ENCODE data around the gene TUBGCP6.
"Not testable (repeated sequence)": the region's sequence is repeated elsewhere in the genome, so short reads cannot be mapped to it uniquely, and the experiment has no call there.

Gene TUBGCP6

GRCh38 chr22:50207383-50208140 is 37.3 kb downstream of the TUBGCP6 start:
- Histone ChIP-seq H3K27ac (no peak overlapping the region), H3K36me3 (peaks cover 19 to 67% (median 46%) of the 10 kb centered on the region in 3 donors)
- intact Hi-C loops (cut with DNase I; ENCODE audit: low total_unique reads), result loop anchor here (5.0 kb wide), 2 partner anchors 60 to 280 kb away; no protein-coding TSS in a partner anchor

GRCh38 chr22:50206599-50206998 is 38.2 kb downstream of the TUBGCP6 start:
- peak in 1 of 2 experiments; percentile 12 for TF ChIP-seq CTCF (IDR thresholded peaks at IDR 0.05)
- Histone ChIP-seq H3K4me1 (peaks cover 0 to 20% (median 13%) of the 10 kb centered on the region in 4 donors), H3K4me3 (no peak overlapping the region), H3K9me3 (no peaks in the 10 kb centered on the region), H3K36me3 (peaks cover 10 to 58% (median 41%) of the 10 kb centered on the region in 3 donors), H3K27ac (no peak overlapping the region), H3K27me3 (no peaks in the 10 kb centered on the region)
- no peak for DNase-seq
- intact Hi-C loops (cut with DNase I; ENCODE audit: low total_unique reads), result loop anchor here (5.0 kb wide), 2 partner anchors 59 to 279 kb away; no protein-coding TSS in a partner anchor

More at GRCh38 chr22:50207383-50208140, 37.3 kb downstream of the TUBGCP6 start:
- no peak for TF ChIP-seq CTCF (IDR thresholded peaks at IDR 0.05)
- Histone ChIP-seq H3K9me3 (no peaks in the 10 kb centered on the region), H3K4me1 (peaks cover 0 to 10% (median 6%) of the 10 kb centered on the region in 4 donors), H3K27me3 (no peaks in the 10 kb centered on the region), H3K4me3 (no peak overlapping the region)
- no peak for DNase-seq

- no peak overlapping the region for H3K27ac ChIP-seq
- no peaks in the 10 kb centered on the region for H3K27me3 ChIP-seq
- H3K9me3 ChIP-seq, result no peaks in the 10 kb centered on the region
- H3K4me1 ChIP-seq, result peaks cover 0 to 22% (median 15%) of the 10 kb centered on the region in 4 donors
- peaks cover 4 to 52% (median 38%) of the 10 kb centered on the region in 3 donors for H3K36me3 ChIP-seq
- no peak overlapping the region for H3K4me3 ChIP-seq
- no peak for DNase-seq
- TF ChIP-seq CTCF (IDR thresholded peaks at IDR 0.05), result no peak
- intact Hi-C loops (cut with DNase I; ENCODE audit: low total_unique reads), result loop anchor here (5.0 kb wide), 2 partner anchors 59 to 279 kb away; no protein-coding TSS in a partner anchor
Measured at GRCh38 chr22:50205781-50206569, 38.8 kb downstream of the TUBGCP6 start.

GRCh38 chr22:50204998-50205397 is 39.8 kb downstream of the TUBGCP6 start:
- H3K27me3 ChIP-seq, H3K27ac ChIP-seq, H3K4me3 ChIP-seq, DNase-seq, H3K9me3 ChIP-seq: not testable (repeated sequence)
- intact Hi-C loops (cut with DNase I; ENCODE audit: low total_unique reads), result loop anchor here (5.0 kb wide), 2 partner anchors 58 to 278 kb away; no protein-coding TSS in a partner anchor
- Histone ChIP-seq H3K36me3 (peaks cover 0 to 42% (median 28%) of the 10 kb centered on the region in 3 donors), H3K4me1 (peaks cover 0 to 24% (median 18%) of the 10 kb centered on the region in 4 donors)

- H3K9me3 ChIP-seq, result no peaks in the 10 kb centered on the region
- no peak overlapping the region for H3K27ac ChIP-seq
- H3K36me3 ChIP-seq, result peaks cover 0 to 41% (median 28%) of the 10 kb centered on the region in 3 donors
- no peak for DNase-seq
- H3K27me3 ChIP-seq, result no peaks in the 10 kb centered on the region
- no peak for TF ChIP-seq CTCF (IDR thresholded peaks at IDR 0.05)
- H3K4me3 ChIP-seq, result no peak overlapping the region
- intact Hi-C loops (cut with DNase I; ENCODE audit: low total_unique reads), result no loop called here
- H3K4me1 ChIP-seq, result peaks cover 0 to 26% (median 20%) of the 10 kb centered on the region in 4 donors
Measured at GRCh38 chr22:50204571-50204970, 40.3 kb downstream of the TUBGCP6 start.

All from tibial artery (tissue), 4 donors.